Esophagus squamous epithelium (tissue), 5 donors: ENCODE measurements around the gene LAMC3. TPM values are rescaled to one million over a fixed set of nuclear protein-coding genes. Genes with fewer than 3 reads are reported as not detected.
"Not testable (repeated sequence)": the region's sequence is repeated elsewhere in the genome, so short reads cannot be mapped to it uniquely, and the experiment has no call there.

Experiments used
- DNase-seq: peaks from one replicate; lab custom pipeline; 2025; lab: John Stamatoyannopoulos, UW
- H3K27ac ChIP-seq, 4 donors: fragments of 200-600 bp; sonication (generic); one replicate each; pipeline ENCODE4 v1.5.1; 2016 to 2019; ENCODE audit warnings: mild to moderate bottlenecking in 1 of 4
- H3K27me3 ChIP-seq, 4 donors: fragments of 200-600 bp; sonication (generic); 1 replicate in 3 of 4; 2 replicates in 1 of 4; pipeline versions ENCODE4 v1.5.1 to v1.6.0; 2017 to 2021; ENCODE audit warnings: antibody characterized with exemption in 1 of 4
- H3K36me3 ChIP-seq, 3 donors: fragments of 200-600 bp; sonication (generic); one replicate each; pipeline ENCODE4 v1.5.1; 2016 to 2019
- H3K4me1 ChIP-seq, 3 donors: fragments of 200-600 bp; sonication (generic); one replicate each; pipeline ENCODE4 v1.5.1; 2017 to 2019
- H3K4me3 ChIP-seq, 4 donors: fragments of 200-600 bp; sonication (generic); 1 replicate in 3 of 4; 2 replicates in 1 of 4; pipeline ENCODE4 v1.5.1; 2016 to 2019; ENCODE audit warnings: mild to moderate bottlenecking in 2 of 4, moderate library complexity in 1 of 4
- H3K9me3 ChIP-seq, 3 donors: fragments of 200-600 bp; sonication (generic); one replicate each; pipeline ENCODE4 v1.5.1; 2016 to 2019
- CTCF ChIP-seq, 6 experiments: fragments of 450-650 bp in 4 of 6; fragments of 200-600 bp in 2 of 6; sonication (generic) in 2 of 6; IDR thresholded peaks; one replicate each; pipeline ENCODE4 v1.5.1; 2016 to 2019; ENCODE audit warnings: antibody characterized with exemption in 6 of 6, mild to moderate bottlenecking in 4 of 6, moderate library complexity in 4 of 6
- POLR2A ChIP-seq, 4 donors: fragments of 450-650 bp; IDR thresholded peaks; one replicate each; pipeline ENCODE4 v1.6.1; 2017; ENCODE audit warnings: antibody characterized with exemption in 4 of 4, mild to moderate bottlenecking in 4 of 4, moderate library complexity in 3 of 4
- WGBS, 2 donors: methylation state at CpG; one replicate each; pipeline ENCODE4 v1.1.5; 2018; 5-methylcytosine and 5-hydroxymethylcytosine counted together
- intact Hi-C: fragments of 100-400 bp; cut with DNase I; formaldehyde crosslinking; loops from one replicate; pipeline ENCODE4 v1.15.0; 2022
- total RNA-seq, 4 donors: library from RNA; depleted of rRNA; stranded (reverse); fragments of >200 nt; gene quantifications; one replicate each; pipeline ENCODE4 v1.1.0, GENCODE V29; 2016
- donor health status: DM: yes; HTN: yes; CAD: no.

LAMC3 gene
- total RNA-seq, 4 donors from 2014 or later, result 0.53 to 4.6 (median 2.7) TPM

DNA sequence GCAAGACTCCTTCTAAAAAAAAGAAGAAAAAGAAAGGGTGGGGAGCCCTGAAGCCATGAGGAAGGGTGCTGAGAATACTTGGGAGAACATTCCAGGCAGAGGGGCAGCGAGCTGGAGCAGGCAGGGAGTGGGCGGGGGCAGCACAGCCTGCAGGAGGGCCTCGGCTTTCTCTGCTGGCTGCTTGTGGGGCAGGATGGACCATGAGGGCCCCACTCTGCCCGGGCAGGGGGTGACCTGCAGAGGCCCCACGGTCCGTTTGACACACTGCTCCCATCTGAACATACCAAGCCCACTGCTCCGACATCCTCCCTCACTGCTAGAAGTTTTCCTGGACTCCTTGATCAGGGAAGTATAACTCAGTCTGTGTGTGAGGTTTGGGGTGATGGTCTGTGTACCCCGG, 104.7 kb downstream of the LAMC3 start:
- Histone ChIP-seq H3K4me3 (no peak overlapping the region), H3K4me1 (peaks cover 0 to 13% (median 0%) of the 10 kb centered on the region in 3 donors), H3K27ac (no peak overlapping the region), H3K36me3 (no peaks in the 10 kb centered on the region), H3K27me3 (no peaks in the 10 kb centered on the region), H3K9me3 (no peaks in the 10 kb centered on the region)
- 62 to 70% methylated on average over 7 to 8 of the region's 8 CpGs for WGBS, 2 donors
- no peak for TF ChIP-seq CTCF (IDR thresholded peaks at IDR 0.05)
- TF ChIP-seq POLR2A (IDR thresholded peaks at IDR 0.05), result no peak
- intact Hi-C loops, result no loop called here
- no peak for DNase-seq

DNA sequence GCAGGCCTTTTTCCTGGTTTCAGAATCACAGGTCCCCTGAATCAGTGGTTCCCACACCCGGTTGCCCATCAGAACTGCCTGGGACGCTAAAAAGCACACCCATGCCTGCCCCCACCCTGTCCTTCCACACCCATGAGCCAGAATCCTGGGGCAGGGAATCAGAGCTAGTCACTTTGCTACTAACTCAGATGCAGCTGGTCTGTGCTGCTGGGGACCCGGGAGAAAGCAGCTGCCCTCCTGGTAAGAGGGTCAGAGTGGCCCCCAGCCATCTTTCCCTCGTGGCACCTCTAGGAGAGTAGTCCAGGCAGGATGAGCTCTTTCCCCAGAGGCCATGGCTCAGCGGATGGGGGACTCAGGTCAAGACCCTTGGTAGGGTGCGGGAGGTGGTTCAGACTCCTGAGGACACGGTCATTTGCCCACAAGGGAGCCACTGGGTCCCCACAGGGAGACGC, 105.1 kb downstream of the LAMC3 start:
- no peaks in the 10 kb centered on the region for H3K36me3 ChIP-seq
- TF ChIP-seq POLR2A (IDR thresholded peaks at IDR 0.05), result no peak
- TF ChIP-seq CTCF (IDR thresholded peaks at IDR 0.05), result no peak
- no peaks in the 10 kb centered on the region for H3K27me3 ChIP-seq
- H3K4me1 ChIP-seq, result peaks cover 0 to 13% (median 0%) of the 10 kb centered on the region in 3 donors
- 87 to 89% methylated on average over 5 to 6 of the region's 8 CpGs for WGBS, 2 donors
- intact Hi-C loops, result no loop called here
- H3K4me3 ChIP-seq, result no peak overlapping the region
- no peak for DNase-seq
- no peaks in the 10 kb centered on the region for H3K9me3 ChIP-seq
- H3K27ac ChIP-seq, result no peak overlapping the region

DNA sequence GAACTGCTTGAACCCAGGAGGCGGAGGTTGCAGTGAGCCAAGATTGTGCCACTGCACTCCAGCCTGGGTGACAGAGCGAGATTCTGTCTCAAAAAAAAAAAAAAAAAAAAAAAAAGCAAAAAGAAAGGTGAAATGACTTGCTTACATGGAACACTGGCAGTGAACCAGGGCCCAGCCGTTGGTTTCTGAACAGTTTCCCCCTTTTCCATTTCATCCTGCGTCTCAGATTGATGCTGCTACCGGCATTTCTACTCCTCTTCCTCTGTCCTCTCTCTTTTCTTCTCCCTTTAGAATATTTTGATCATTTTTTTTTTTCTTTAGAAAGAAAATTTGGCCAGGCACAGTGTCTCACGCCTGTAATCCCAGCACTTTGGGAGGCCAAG, 106.4 kb downstream of the LAMC3 start:
- intact Hi-C loops, H3K4me3 ChIP-seq, H3K36me3 ChIP-seq, DNase-seq, H3K27ac ChIP-seq, H3K27me3 ChIP-seq, H3K9me3 ChIP-seq: not testable (repeated sequence)
- peaks cover 0 to 13% (median 0%) of the 10 kb centered on the region in 3 donors for H3K4me1 ChIP-seq
- WGBS, 2 donors, result 79 to 80% methylated on average over 6 of the region's 6 CpGs

GRCh38 chr9:131116281-131117120, 107.5 kb downstream of the LAMC3 start:
- WGBS, 2 donors, result 81% methylated on average over 20 to 21 of the region's 22 CpGs

DNA sequence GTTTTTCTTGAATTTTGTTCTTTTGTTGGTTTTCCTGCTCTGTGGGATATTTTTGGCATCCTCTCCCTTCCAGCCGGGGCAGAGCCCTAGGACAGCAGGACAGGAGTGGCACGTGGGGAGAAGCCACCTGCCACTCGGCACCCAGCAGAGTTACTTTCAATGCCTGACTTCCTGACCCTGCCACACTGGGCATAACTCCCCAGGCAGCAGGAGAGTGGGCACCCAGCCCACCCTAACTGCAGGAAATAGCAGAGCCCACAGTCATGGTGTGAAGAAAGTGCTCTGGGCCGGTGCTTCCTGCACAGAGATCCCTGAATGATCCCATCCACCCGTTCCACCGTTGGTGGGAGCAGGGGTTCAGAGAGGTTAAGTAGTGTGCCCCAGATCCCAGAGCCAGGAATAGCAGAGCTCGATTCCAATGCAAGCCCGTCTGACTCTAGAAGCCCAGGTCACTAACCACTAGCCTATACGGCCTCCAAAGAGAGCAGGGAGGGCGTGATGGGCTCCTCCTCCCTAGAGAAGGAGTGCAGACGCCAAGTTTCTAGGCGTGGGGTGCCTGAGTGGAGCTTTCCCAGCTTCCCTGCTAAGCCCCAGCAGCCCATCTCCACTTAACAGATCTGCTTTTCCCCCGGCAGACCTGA, 108.3 kb downstream of the LAMC3 start:
- intact Hi-C loops, result no loop called here
- WGBS, 2 donors, result 38 to 54% methylated on average over 6 to 7 of the region's 13 CpGs
- Histone ChIP-seq H3K4me3 (no peak overlapping the region), H3K4me1 (peaks cover 0 to 9% (median 0%) of the 10 kb centered on the region in 3 donors), H3K27me3 (no peaks in the 10 kb centered on the region), H3K9me3 (no peaks in the 10 kb centered on the region), H3K36me3 (peaks cover 0 to 21% (median 0%) of the 10 kb centered on the region in 3 donors), H3K27ac (peak overlapping the region in 2 of 4 donors; percentile 50 to 70)
- no peak for DNase-seq
- TF ChIP-seq POLR2A (IDR thresholded peaks at IDR 0.05) (no peak), CTCF (IDR thresholded peaks at IDR 0.05) (no peak)

More at GRCh38 chr9:131116281-131117120, 107.5 kb downstream of the LAMC3 start:
- TF ChIP-seq POLR2A (IDR thresholded peaks at IDR 0.05) (no peak), CTCF (IDR thresholded peaks at IDR 0.05) (no peak)
- peak overlapping the region in 2 of 4 donors; percentile 50 to 70 for H3K27ac ChIP-seq
- H3K36me3 ChIP-seq, result peaks cover 0 to 19% (median 0%) of the 10 kb centered on the region in 3 donors
- H3K27me3 ChIP-seq, result no peaks in the 10 kb centered on the region
- no peak for DNase-seq
- intact Hi-C loops, result no loop called here
- H3K9me3 ChIP-seq, result no peaks in the 10 kb centered on the region
- peaks cover 0 to 13% (median 0%) of the 10 kb centered on the region in 3 donors for H3K4me1 ChIP-seq
- H3K4me3 ChIP-seq, result no peak overlapping the region
